Neural crest cell (in vitro differentiated cells): ENCODE data around the gene VASP. TPM values are rescaled to one million over a fixed set of nuclear protein-coding genes. Genes with fewer than 3 reads are reported as not detected.

Experiments
- DNase-seq: peaks from one replicate; pipeline ENCODE4 v3.0.0; 2021; ENCODE audit warnings: low read depth, mixed read lengths, low spot score
- H3K27ac Mint-ChIP-seq: one replicate; pipeline ENCODE4 v1.8.0; 2021; ENCODE audit warnings: mild to moderate bottlenecking, mixed read lengths; ENCODE audit not compliant: unreplicated experiment
- H3K27me3 Mint-ChIP-seq: 2 replicates; pipeline ENCODE4 v1.8.0; 2021; ENCODE audit warnings: low read depth, mild to moderate bottlenecking, mixed read lengths
- H3K36me3 Mint-ChIP-seq: 2 replicates; pipeline ENCODE4 v1.8.0; 2021; ENCODE audit warnings: low read depth, mild to moderate bottlenecking, mixed read lengths
- H3K4me1 Mint-ChIP-seq: 2 replicates; pipeline ENCODE4 v1.8.0; 2021; ENCODE audit warnings: mixed read lengths
- H3K4me3 Mint-ChIP-seq: one replicate; pipeline ENCODE4 v1.8.0; 2021; ENCODE audit warnings: mild to moderate bottlenecking, mixed read lengths
- H3K9me3 Mint-ChIP-seq: 2 replicates; pipeline ENCODE4 v1.8.0; 2021; ENCODE audit warnings: mixed read lengths
- total RNA-seq: library from RNA; stranded (reverse); gene quantifications from 2 replicates; pipeline ENCODE4 v1.2.1, GENCODE V29; 2021
- TF ChIP-seq, protein P1 (sequence below): fragments of 200-600 bp; sonication (generic); conservative IDR thresholded peaks from 2 replicates; pipeline ENCODE4 v1.5.0; 2021; ENCODE audit warnings: antibody characterized with exemption, mild to moderate bottlenecking

The VASP gene
- total RNA-seq, 1 donor from 2014 or later, result 49.9 TPM

DNA sequence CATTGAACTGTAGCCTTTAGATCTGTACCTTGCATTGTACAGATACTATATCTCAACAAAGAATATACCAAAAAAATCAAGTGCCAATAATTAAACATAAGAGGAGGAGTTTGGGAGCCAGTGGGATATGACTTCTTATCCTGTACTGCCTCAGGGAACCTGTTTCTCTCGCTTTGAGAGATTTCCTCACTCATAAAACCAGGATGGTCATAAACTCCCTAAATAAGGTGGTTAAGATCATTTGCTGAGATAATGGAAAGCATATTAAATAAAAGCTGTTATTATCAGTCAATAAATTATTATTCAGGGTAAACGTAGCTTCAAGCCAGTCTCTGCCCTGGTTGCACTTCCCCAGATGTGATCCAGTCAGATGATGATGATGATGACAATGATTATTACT lies 60.3 kb downstream of the VASP start:
- DNase-seq, result no peak
- no peaks in the 10 kb centered on the region for H3K36me3 Mint-ChIP-seq
- H3K27ac Mint-ChIP-seq, result no peak overlapping the region
- peaks cover 7% of the 10 kb centered on the region for H3K4me1 Mint-ChIP-seq
- H3K4me3 Mint-ChIP-seq, result no peak overlapping the region
- H3K27me3 Mint-ChIP-seq, result no peaks in the 10 kb centered on the region
- H3K9me3 Mint-ChIP-seq, result no peaks in the 10 kb centered on the region
- TF ChIP-seq, protein P1, sequence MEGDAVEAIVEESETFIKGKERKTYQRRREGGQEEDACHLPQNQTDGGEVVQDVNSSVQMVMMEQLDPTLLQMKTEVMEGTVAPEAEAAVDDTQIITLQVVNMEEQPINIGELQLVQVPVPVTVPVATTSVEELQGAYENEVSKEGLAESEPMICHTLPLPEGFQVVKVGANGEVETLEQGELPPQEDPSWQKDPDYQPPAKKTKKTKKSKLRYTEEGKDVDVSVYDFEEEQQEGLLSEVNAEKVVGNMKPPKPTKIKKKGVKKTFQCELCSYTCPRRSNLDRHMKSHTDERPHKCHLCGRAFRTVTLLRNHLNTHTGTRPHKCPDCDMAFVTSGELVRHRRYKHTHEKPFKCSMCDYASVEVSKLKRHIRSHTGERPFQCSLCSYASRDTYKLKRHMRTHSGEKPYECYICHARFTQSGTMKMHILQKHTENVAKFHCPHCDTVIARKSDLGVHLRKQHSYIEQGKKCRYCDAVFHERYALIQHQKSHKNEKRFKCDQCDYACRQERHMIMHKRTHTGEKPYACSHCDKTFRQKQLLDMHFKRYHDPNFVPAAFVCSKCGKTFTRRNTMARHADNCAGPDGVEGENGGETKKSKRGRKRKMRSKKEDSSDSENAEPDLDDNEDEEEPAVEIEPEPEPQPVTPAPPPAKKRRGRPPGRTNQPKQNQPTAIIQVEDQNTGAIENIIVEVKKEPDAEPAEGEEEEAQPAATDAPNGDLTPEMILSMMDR, result no peak

DNA sequence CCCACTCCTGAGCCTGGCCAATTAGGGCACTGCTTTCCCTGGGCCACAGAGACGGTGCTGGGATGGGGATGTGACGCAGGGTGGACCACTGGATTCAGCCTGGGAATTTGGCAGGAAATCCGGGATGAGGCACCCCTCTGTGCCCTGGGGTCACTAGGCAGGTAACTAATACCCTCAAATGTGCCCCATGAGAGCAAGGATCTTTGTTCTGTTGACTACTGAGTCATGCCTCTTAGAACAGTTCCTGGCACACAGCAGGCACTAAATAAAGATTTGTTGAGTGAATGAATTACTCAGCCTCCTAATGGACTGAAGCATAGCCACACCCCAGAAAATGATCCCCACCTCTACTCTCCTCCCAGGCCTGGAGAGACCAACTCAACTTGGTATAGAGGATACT lies 61.5 kb downstream of the VASP start:
- Mint-ChIP-seq H3K27me3 (no peaks in the 10 kb centered on the region), H3K9me3 (no peaks in the 10 kb centered on the region), H3K27ac (no peak overlapping the region), H3K4me3 (no peak overlapping the region), H3K36me3 (no peaks in the 10 kb centered on the region), H3K4me1 (peaks cover 7% of the 10 kb centered on the region)
- TF ChIP-seq, protein P1, result no peak
- no peak for DNase-seq

DNA sequence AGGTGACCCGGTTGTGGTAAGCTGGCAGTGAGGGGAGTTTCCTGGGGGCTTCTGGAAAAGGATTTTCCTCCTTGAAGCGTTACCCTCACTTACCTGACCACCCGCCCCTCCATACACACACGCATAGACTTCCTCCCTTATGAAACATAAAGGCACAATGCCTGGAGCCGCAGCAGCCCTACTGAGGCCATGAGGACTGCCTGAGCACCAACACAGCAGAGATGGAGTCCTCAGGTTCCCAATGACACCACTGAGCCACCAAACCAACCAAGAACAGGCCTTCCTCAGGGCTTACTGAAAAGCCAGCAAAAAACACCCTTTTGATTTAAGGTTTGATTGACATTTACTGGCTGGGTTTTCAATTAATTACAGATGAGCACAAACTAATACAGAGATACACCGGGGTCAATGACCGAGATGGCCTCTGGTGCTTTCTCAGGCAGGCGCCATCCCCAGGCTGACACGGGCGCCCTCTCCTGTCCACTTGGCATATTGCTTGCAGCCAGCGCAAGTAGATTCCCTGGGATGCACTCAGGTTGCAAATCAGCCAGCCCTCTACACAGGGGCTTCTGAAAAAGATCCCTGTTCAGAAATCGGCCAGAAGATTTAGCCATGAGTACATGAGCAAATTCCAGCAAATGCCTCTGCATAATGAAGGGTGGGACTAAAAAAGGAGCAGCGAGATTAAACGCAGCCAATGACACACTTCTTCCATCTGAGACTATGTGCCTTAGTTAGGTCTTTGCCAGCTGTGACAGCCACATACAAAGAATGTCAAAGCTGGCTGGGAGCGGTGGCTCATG lies 62.5 kb downstream of the VASP start:
- Mint-ChIP-seq H3K27ac (no peak overlapping the region), H3K36me3 (no peaks in the 10 kb centered on the region), H3K4me3 (no peak overlapping the region), H3K27me3 (no peaks in the 10 kb centered on the region), H3K4me1 (peaks cover 7% of the 10 kb centered on the region), H3K9me3 (no peaks in the 10 kb centered on the region)
- TF ChIP-seq, protein P1, result peak; percentile 74
- peak; percentile 72 for DNase-seq

DNA sequence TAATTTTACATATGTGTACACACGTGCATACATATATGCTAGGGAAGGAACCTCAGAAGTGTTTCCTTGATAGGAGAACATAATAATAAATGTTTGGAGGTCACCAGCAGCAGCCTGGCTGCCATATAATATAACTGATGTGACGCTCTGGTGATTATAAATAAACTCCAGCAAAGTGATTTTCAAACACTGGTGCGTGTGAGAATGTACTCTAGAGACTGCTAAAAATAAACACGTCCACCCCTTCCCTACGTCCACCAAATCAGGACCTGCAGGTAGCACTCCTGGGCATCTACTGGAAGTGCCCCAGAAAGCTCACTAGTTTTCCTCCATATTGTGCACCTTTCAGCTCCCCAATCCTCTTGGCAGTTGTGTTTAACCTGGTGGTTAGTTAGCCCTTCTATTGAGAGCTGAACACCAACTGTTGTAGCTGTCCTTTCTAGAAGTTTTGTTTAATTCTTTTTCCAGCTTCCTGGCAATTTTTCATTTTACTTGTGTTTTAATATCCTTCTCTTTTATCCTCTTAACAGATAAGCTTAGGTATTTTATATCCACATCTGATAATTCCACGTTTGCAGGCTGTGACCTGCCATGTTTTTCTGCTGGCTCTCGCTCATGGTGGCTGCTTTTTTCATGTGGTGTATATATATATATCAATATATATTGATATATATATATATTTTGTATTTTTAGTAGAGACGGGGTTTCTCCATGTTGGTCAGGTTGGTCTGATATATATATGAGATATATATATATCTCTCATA lies 64.4 kb downstream of the VASP start:
- no peak for DNase-seq
- Mint-ChIP-seq H3K27me3 (no peaks in the 10 kb centered on the region), H3K27ac (no peak overlapping the region), H3K9me3 (no peaks in the 10 kb centered on the region), H3K36me3 (no peaks in the 10 kb centered on the region), H3K4me3 (no peak overlapping the region), H3K4me1 (peaks cover 7% of the 10 kb centered on the region)
- TF ChIP-seq, protein P1, result no peak

DNA sequence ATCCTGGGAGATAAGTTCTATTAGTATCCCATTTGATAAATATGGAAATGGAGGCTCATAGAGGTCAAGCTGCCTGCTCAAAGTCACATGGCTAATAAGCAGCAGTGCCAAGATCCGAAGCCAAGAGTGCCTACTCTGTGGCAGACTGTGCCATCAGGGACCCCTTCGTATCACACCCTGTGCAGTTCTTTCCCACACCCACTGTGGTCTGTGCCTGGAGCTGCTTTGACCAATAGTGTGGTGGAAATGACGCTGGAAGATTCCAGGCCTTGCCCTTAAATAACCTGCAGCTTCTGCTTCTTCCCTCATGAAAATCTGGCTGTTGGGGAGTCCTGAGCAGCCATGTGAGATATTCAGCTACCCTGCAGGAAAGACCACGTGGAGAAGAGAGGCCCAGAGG lies 67.2 kb downstream of the VASP start:
- Mint-ChIP-seq H3K4me1 (peaks cover 7% of the 10 kb centered on the region), H3K9me3 (no peaks in the 10 kb centered on the region), H3K27ac (no peak overlapping the region), H3K4me3 (no peak overlapping the region), H3K27me3 (no peaks in the 10 kb centered on the region), H3K36me3 (no peaks in the 10 kb centered on the region)
- DNase-seq, result no peak
- TF ChIP-seq, protein P1, result no peak
